Liver (tissue), 9 donors: ENCODE results near the gene RBM14. TPM values are rescaled to one million over a fixed set of nuclear protein-coding genes. Genes with fewer than 3 reads are reported as not detected.

Experiments used
- DNase-seq: peaks from one replicate; pipeline ENCODE4 v3.0.0-alpha.2; 2017; ENCODE audit warnings: low spot score
- H3K27ac ChIP-seq, 2 donors: one replicate each; pipeline ENCODE4 v1.7.0; 2013; ENCODE audit warnings: inconsistent platforms in 2 of 2, low read length in 2 of 2, control low read depth in 1 of 2, low read depth in 1 of 2, mild to moderate bottlenecking in 1 of 2
- H3K27me3 ChIP-seq, 4 donors: one replicate each; pipeline versions ENCODE4 v1.6.1 to v1.7.0; 2013; ENCODE audit warnings: low read length in 3 of 4, inconsistent platforms in 1 of 4, mild to moderate bottlenecking in 1 of 4, moderate library complexity in 1 of 4; ENCODE audit not compliant: control insufficient read depth in 4 of 4, insufficient read depth in 4 of 4
- H3K36me3 ChIP-seq, 4 donors: one replicate each; pipeline versions ENCODE4 v1.6.1 to v1.7.0; 2013; ENCODE audit warnings: low read length in 3 of 4, mild to moderate bottlenecking in 3 of 4, low read depth in 1 of 4, moderate library complexity in 1 of 4; ENCODE audit not compliant: control insufficient read depth in 4 of 4, insufficient read depth in 3 of 4
- H3K4me1 ChIP-seq, 4 donors: one replicate each; pipeline versions ENCODE4 v1.6.1 to v1.7.0; 2013; ENCODE audit warnings: low read length in 3 of 4, mild to moderate bottlenecking in 3 of 4, moderate library complexity in 1 of 4; ENCODE audit not compliant: control insufficient read depth in 4 of 4, insufficient read depth in 4 of 4
- H3K4me3 ChIP-seq, 3 donors: one replicate each; pipeline versions ENCODE4 v1.6.1 to v1.7.0; 2013; ENCODE audit warnings: low read length in 3 of 3, control low read depth in 1 of 3, low read depth in 1 of 3, mild to moderate bottlenecking in 1 of 3
- H3K9ac ChIP-seq, 2 donors: one replicate each; pipeline ENCODE4 v1.7.0; 2013; ENCODE audit warnings: low read length in 2 of 2, mild to moderate bottlenecking in 2 of 2, moderate library complexity in 2 of 2, control low read depth in 1 of 2, low read depth in 1 of 2
- H3K9me3 ChIP-seq, 4 donors: one replicate each; pipeline versions ENCODE4 v1.6.1 to v1.7.0; 2013; ENCODE audit warnings: low read length in 3 of 4; ENCODE audit not compliant: control insufficient read depth in 4 of 4
- ATF3 ChIP-seq: IDR thresholded peaks from 2 replicates; pipeline ENCODE4 v1.6.1; 2016; ENCODE audit warnings: antibody characterized with exemption
- FOXA2 ChIP-seq: IDR thresholded peaks from 2 replicates; pipeline ENCODE4 v1.6.1; 2016; ENCODE audit warnings: antibody characterized with exemption
- HNF4A ChIP-seq, 2 donors: conservative IDR thresholded peaks; 2 replicates each; pipeline ENCODE4 v1.6.1; 2016; ENCODE audit warnings: antibody characterized with exemption in 2 of 2, mild to moderate bottlenecking in 2 of 2
- HNF4G ChIP-seq: IDR thresholded peaks from 2 replicates; pipeline ENCODE4 v1.6.1; 2016; ENCODE audit warnings: antibody characterized with exemption
- JUND ChIP-seq, 2 donors: IDR thresholded peaks; 2 replicates each; pipeline ENCODE4 v1.6.1; 2016; ENCODE audit warnings: antibody characterized with exemption in 2 of 2
- NR2F2 ChIP-seq: IDR thresholded peaks from 2 replicates; pipeline ENCODE4 v1.6.1; 2016; ENCODE audit warnings: antibody characterized with exemption
- REST ChIP-seq: IDR thresholded peaks from 2 replicates; pipeline ENCODE4 v1.6.1; 2016; ENCODE audit warnings: antibody characterized with exemption, mild to moderate bottlenecking
- RXRA ChIP-seq, 2 donors: IDR thresholded peaks; 2 replicates each; pipeline ENCODE4 v1.6.1; 2017 to 2018; ENCODE audit warnings: antibody characterized with exemption in 2 of 2, mild to moderate bottlenecking in 1 of 2
- TAF1 ChIP-seq: conservative IDR thresholded peaks from 2 replicates; pipeline ENCODE4 v1.6.1; 2016; ENCODE audit warnings: antibody characterized with exemption, mild to moderate bottlenecking
- YY1 ChIP-seq: IDR thresholded peaks from 2 replicates; pipeline ENCODE4 v1.6.1; 2016; ENCODE audit warnings: antibody characterized with exemption, mild to moderate bottlenecking
- ZBTB33 ChIP-seq: IDR thresholded peaks from 2 replicates; pipeline ENCODE4 v1.6.1; 2016; ENCODE audit warnings: antibody characterized with exemption
- WGBS: extraction: QIAGEN DNeasy Blood & Tissue Kit; methylation state at CpG from one replicate; pipeline ENCODE4 v1.1.7; 2013; 5-methylcytosine and 5-hydroxymethylcytosine counted together
- polyA plus RNA-seq, 2 donors: library from polyadenylated mRNA; stranded (reverse) in 1 of 2; unstranded in 1 of 2; fragments of 200-250 nt in 1 of 2; fragments of >200 nt in 1 of 2; fragmentation: Nextera tagmentation in 1 of 2; extraction: Ambion mirVana in 1 of 2; gene quantifications; one replicate each; pipeline versions ENCODE4 v1.2.1 to v1.2.3, GENCODE V29; 2013 to 2015
- total RNA-seq, 2 donors: library from RNA; depleted of rRNA; stranded (reverse); fragments of >200 nt; gene quantifications; one replicate each; pipeline ENCODE4 v1.2.3, GENCODE V29; 2014
- TF ChIP-seq, protein P1 (sequence below): fragments of 150-350 bp; IDR thresholded peaks from 2 replicates; pipeline ENCODE4 v1.5.1; 2017; ENCODE audit warnings: improper control_type of control experiment, low read depth, low read length; ENCODE audit not compliant: missing input control
- TF ChIP-seq, protein P2 (sequence below): IDR thresholded peaks from 2 replicates; pipeline ENCODE4 v1.6.1; 2016; ENCODE audit warnings: antibody characterized with exemption
- donor health status: healthy.
- donor health status: healthy.
- donor health status: healthy.
- donor health status: healthy.
- donor health status: healthy.

RBM14 gene
- total and polyA plus RNA-seq, 4 donors, result 7.0 to 53.5 (median 21.9) TPM

- TF ChIP-seq REST, result no peak
- TF ChIP-seq, protein P1, sequence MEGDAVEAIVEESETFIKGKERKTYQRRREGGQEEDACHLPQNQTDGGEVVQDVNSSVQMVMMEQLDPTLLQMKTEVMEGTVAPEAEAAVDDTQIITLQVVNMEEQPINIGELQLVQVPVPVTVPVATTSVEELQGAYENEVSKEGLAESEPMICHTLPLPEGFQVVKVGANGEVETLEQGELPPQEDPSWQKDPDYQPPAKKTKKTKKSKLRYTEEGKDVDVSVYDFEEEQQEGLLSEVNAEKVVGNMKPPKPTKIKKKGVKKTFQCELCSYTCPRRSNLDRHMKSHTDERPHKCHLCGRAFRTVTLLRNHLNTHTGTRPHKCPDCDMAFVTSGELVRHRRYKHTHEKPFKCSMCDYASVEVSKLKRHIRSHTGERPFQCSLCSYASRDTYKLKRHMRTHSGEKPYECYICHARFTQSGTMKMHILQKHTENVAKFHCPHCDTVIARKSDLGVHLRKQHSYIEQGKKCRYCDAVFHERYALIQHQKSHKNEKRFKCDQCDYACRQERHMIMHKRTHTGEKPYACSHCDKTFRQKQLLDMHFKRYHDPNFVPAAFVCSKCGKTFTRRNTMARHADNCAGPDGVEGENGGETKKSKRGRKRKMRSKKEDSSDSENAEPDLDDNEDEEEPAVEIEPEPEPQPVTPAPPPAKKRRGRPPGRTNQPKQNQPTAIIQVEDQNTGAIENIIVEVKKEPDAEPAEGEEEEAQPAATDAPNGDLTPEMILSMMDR, result no peak
- no peak for TF ChIP-seq YY1
Observed at GRCh38 chr11:66649903-66650302, 33.5 kb downstream of the RBM14 start (continued).

DNA sequence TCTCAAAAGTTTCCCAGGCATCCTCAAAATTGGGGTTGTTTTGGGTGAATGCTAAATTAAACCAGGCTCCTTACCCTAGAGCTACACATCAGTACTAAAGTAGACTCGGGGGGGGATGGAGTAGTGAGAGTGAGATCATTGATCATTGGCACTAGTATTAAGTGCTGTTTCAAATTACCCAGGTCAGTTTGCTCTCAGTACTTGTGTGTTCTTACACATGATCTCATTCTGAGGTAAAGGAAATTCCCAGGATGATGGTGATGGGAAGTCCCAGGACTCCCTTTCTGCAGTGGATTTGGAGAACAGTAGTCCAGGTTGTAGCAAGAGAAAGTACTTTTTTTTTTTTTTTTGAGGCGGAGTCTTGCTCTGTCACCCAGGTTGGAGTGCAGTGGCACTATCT lies 34.6 kb downstream of the RBM14 start:
- WGBS, result 96% methylated on average over 2 of the region's 2 CpGs
- Histone ChIP-seq H3K9me3 (no peaks in the 10 kb centered on the region), H3K4me1 (no peaks in the 10 kb centered on the region), H3K27ac (no peak overlapping the region), H3K36me3 (peaks cover 5 to 35% (median 23%) of the 10 kb centered on the region in 4 donors), H3K27me3 (no peaks in the 10 kb centered on the region), H3K4me3 (no peak overlapping the region), H3K9ac (no peak overlapping the region)
- DNase-seq, result no peak
- TF ChIP-seq NR2F2 (no peak), RXRA (IDR thresholded peaks at IDR 0.05) (no peak), ZBTB33 (no peak)

GRCh38 chr11:66652651-66653050 lies 36.2 kb downstream of the RBM14 start:
- WGBS, result 93% methylated on average over 7 of the region's 7 CpGs
- no peaks in the 10 kb centered on the region for H3K4me1 ChIP-seq
- DNase-seq, result no peak
- H3K4me3 ChIP-seq, result no peak overlapping the region
- H3K36me3 ChIP-seq, result peaks cover 4 to 24% (median 16%) of the 10 kb centered on the region in 4 donors
- H3K27ac ChIP-seq, result no peak overlapping the region
- no peaks in the 10 kb centered on the region for H3K9me3 ChIP-seq
- no peak overlapping the region for H3K9ac ChIP-seq
- TF ChIP-seq YY1 (no peak), HNF4G (no peak), REST (no peak), ATF3 (no peak), TAF1 (no peak), JUND (IDR thresholded peaks at IDR 0.05) (no peak), HNF4A (conservative IDR thresholded peaks at IDR 0.05) (no peak), RXRA (IDR thresholded peaks at IDR 0.05) (no peak), FOXA2 (no peak), ZBTB33 (no peak)
- TF ChIP-seq, protein P2, sequence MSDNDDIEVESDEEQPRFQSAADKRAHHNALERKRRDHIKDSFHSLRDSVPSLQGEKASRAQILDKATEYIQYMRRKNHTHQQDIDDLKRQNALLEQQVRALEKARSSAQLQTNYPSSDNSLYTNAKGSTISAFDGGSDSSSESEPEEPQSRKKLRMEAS, result no peak
- H3K27me3 ChIP-seq, result no peaks in the 10 kb centered on the region
